A549 treated with GW870086 at 1 μM for 4 hours (cell line): Measurements from ENCODE around the gene CFL1. TPM values are rescaled to one million over a fixed set of nuclear protein-coding genes. Genes with fewer than 3 reads are reported as not detected.

Experiments
- total RNA-seq: library from RNA; stranded (reverse); fragments of 200-300 nt; extraction: Qiagen RNA extraction; gene quantifications from 5 replicates; pipeline ENCODE4 v1.2.3, GENCODE V29; 2022; ENCODE audit warnings: low read depth

Gene CFL1
- total RNA-seq = 1,820 to 2,323 TPM (median 2,200 TPM) in 5 replicates

DNA sequence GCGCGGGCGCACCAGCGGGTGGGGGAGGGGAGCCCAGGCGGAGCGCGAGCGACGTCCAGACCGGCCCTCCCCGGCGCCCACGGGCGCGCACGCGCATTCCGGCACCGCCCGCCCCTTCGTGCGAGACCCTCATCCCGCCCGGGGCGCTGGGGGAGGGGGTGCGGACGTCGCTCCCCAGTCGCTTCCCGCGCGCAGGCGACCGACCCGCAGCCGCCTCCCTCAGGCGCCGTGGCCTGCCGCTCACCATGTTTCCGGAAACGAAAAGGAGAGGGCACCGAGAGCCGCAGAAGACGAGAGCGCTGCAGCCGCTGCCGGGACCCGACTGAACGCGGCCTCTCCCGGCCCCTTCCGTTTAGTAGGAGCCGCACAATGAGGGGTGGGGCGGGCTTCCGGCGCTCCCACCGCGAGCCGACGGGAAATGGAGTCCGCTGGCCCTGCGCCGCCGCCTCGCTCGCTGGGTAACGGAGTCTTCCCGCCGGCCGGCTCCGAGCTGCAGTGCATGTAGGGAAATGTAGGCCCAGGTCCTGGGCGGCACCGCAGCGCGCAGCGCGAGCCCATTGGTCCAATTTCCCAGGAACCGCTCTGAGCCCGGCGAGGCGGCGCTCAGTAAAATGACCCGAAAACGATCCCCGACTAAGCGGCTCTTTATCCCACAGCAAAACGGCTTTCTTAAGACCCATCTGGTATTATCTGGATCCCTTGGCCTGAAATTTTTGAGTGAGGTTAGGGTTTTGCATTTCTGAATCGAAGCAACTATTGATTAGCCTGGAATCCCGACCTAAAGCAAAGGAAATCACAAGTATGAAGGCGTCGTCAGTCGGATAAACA lies at the start of gene CFL1:
CFL1 (minus strand) TSS at position 328 of the 828 bp plus-strand sequence; CDS start at position 247, 81 bp downstream.

DNA sequence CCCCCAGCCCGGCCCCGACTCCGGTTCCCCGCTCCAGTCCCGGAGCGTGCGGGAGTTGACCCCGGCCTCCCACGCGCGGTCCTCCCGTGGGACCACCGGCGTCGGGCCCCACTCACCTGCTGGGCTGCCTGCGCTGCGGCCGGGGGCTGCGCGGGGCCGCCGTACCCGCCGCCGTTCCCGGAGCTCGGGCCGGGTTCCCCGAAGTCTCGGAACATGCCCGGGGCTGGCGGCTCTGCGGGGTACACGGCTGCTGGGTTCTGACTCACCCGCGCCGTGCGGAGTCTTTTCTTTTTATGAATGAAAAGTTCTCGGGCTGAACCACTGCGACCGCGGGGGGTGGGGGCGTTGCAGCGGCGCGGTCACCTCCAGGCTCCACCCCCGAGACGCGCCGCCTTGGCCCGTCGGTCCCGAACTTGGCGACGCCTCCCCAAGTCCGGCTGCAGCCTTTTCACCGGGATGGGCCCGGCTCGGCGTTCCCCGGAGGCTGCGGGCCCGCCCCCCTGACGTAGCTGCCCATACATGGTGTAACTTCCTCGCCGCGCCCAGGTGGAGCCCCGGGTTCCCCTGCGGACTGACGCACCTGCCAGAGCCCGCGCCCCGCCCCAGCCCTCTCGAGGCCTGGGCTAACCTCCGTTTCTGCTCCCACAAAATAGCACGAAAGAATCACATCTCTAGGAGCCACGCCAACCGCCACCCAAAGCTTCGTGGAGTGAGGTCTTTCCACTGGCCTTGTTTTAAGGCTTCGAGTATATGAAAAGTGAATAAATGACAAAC lies 42.3 kb upstream of the CFL1 start, which contains the start of gene FOSL1:
FOSL1 (minus strand) TSS at position 264 of the 774 bp plus-strand sequence; CDS start at position 215, 49 bp downstream.

DNA sequence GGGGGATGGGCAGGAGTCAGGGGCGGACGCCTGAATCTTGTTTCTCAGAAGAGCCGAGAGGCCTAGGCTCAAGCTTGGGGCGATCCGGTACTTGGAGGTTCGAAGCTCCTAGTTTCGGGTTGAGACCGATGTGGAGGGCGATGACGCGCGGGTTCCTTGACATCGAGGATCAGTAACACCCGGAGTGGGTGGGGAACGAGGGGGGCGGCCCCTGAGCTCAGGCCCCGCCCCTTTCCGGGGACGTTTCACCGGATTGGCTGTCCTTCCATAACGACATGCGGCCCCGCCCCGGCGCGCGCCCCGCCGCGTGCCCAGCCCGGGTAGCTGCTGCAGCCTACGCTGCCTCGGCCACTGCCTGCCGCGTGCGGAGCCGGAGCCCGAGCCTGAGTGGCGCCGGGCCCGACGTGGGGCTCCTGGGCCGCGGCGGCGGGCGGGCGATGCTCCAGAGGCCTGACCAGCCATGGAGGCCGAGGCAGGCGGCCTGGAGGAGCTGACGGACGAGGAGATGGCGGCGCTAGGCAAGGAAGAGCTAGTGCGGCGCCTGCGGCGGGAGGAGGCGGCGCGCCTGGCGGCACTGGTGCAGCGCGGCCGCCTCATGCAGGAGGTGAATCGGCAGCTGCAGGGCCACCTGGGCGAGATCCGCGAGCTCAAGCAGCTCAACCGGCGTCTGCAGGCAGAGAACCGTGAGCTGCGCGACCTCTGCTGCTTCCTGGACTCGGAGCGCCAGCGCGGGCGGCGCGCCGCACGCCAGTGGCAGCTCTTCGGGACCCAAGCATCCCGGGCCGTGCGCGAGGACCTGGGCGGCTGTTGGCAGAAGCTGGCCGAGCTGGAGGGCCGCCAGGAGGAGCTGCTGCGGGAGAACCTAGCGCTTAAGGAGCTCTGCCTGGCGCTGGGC lies 32.6 kb upstream of the CFL1 start, which contains the start of gene CCDC85B:
CCDC85B (plus strand) TSS at position 350 of the 895 bp plus-strand sequence; CDS start at position 461, 111 bp downstream.

DNA sequence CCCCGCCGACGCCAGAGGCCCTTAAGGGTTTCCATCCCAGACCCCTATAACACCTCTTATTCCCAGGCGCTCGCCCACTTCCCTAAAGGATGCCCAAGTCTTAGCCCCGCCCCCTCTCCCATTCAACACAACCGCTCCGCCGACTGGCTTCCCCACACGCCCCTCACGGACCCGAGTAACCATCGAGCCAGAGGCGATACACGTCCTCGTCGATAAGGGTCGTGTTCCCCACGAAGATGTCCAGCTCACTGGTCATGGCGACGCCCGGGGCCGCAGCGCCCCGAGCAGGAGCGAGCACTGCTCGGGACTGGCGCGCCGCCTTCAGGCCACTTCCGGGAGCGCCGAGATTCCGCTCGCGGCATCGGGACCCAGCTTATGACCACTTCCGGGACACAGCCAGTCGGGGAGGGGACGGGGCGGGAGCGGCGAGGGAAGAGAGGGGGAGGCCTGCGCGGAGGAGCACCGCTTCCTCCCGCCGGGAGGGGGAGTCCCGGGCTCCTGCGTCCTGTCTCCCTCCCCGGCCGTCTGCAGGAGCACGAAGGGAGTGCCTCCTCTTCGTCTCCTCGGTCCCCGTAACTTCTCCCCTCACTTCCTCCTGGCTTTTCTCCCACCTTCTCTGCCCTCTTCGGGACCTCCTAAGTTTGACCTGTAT lies 30.3 kb upstream of the CFL1 start, which contains the start of gene FIBP:
FIBP (minus strand) TSS at position 309 of the 652 bp plus-strand sequence; CDS start at position 256, 53 bp downstream.

DNA sequence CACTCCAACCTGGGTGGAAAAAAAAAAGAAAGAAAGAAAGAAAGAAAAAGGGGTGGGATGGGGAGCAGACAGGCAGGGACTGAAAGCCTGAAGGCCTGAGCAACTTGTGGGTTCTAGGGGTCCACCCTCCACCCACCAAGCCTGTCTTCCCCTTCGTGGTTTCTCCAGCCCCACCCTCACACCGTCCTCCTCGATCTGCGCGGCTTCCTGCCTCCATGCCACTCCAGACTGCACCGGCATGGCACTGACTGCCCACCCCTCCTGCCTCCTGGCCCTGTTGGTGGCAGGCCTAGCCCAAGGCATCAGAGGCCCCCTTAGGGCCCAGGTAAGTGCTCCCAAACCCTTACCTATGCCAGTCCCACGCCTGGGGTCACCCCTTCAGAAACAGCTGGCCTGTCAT lies 21.6 kb upstream of the CFL1 start, which contains the start of gene CTSW:
CTSW (plus strand) TSS at position 221 of the 400 bp plus-strand sequence; CDS start at position 239, 18 bp downstream.

DNA sequence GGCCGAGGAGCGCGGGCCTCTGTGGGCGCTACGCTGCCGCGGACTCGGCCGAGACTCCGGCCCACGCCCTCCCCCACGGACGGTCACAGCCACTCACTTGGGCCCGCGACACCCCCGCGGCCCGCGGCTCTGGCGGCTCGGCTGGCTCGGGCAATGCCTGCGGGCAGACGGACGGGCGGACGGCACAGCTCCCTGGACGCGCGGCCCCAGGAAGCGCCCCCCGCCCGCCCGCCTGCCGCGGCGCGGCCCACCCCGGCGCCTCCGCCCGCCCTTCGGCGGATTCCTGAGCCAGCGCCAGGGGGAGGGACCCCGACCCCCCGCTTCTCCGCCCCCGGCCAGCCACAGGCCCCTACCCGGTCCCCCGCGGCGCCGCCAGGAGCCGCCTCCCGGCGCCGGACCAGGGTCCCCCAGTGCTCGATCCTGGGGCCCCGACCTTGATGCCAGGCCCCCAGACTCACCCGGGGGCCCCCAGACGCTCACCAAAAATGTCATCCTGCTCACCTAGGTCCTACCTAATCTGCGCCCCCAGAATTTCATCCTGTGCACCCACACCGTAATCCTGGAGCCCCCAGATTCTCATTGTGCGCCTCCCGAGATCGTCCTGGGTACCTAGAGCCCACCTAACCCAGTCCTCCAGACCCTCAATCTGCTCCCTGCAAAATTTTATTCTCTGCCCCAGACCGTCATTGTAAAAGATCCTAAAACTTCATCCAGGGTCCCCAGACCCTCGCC lies 14.8 kb upstream of the CFL1 start, which contains the start of gene EFEMP2:
EFEMP2 (minus strand) TSS at position 215 of the 732 bp plus-strand sequence. CDS start 446 bp downstream, outside the sequence.

DNA sequence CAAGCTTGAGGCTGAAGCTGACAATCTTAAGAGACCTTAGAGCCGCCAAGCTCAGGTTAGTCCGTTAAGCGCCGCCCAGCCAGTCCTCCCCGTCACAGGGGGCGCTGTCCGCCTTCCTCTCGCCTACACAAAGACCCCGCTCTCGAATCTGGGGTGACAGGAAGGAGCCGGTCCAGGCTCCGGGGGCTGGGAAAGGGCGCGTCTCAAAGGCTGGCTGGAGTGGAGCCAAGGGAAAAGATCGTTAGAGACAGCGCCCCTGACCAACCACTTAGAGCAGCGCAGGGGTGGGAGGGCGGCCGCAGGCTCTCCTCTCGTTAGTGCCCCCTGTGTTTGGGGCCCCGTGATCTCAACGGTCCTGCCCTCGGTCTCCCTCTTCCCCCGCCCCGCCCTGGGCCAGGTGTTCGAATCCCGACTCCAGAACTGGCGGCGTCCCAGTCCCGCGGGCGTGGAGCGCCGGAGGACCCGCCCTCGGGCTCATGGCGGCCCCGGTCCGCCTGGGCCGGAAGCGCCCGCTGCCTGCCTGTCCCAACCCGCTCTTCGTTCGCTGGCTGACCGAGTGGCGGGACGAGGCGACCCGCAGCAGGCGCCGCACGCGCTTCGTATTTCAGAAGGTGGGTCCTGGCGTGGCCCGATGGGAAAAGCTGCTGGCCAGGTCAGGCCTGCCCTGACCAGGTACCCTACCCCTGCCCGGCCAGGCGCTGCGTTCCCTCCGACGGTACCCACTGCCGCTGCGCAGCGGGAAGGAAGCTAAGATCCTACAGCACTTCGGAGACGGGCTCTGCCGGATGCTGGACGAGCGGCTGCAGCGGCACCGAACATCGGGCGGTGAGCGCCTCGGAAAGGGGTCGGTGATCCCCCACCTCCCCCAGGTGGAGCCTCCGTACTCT lies 2.5 kb upstream of the CFL1 start, which contains the start of gene MUS81:
MUS81 (plus strand) TSS at position 156 of the 887 bp plus-strand sequence; CDS start at position 477, 321 bp downstream.

DNA sequence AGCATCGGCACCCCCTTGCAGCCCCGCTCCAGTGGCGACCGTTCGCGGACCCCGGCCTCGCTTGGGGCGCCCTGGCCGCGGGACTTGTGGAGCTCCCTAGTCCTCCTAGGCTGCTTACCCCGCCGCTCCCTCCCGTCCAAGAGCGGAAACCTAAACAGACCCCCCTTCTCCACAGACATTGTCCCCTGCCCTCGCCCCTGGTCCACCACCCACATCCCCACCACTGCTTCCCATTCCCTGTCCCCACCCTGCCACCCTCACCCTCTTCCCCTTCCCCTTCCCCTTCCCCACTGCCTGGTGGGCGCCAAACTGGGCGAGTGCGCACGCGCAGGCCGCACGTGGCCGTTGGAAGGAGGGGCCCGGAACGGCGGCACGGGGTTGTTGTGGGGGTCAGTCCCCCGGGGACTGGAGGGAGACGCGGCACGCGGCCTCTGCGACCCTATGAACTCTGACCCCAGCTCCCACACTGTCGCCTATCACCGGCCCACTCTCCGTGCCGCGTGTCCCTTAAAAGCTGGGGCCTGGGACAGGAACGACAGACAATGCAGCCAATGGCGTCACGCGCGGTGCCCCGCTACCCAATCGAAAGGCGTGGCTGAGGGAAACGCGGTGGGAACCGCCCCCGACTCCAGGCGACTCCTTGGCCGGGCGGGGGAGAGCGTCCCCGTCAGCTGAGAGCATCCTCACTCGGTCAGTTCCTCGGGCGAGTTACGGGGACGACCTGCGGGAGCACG lies 24.5 kb downstream of the CFL1 start, which contains the start of gene SNX32:
SNX32 (plus strand) TSS at position 667 of the 734 bp plus-strand sequence. CDS start 103 bp downstream, outside the sequence.

Other genes with a start within 250 kb of the CFL1 start
- gene MAP3K11, start 244.0 kb downstream of the CFL1 start, total RNA-seq = 38.9 to 53.5 TPM (median 48.3 TPM) in 5 replicates
- 26.1 to 36.6 TPM (median 36.0 TPM) in 5 replicates for gene PCNX3, start 242.4 kb downstream of the CFL1 start, total RNA-seq
- 12.7 to 19.1 TPM (median 17.6 TPM) in 5 replicates for gene SIPA1, start 220.1 kb downstream of the CFL1 start, total RNA-seq
- 62.9 to 74.7 TPM (median 72.1 TPM) in 5 replicates for gene RELA, start 195.3 kb downstream of the CFL1 start, total RNA-seq
- 40.6 to 53.9 TPM (median 50.3 TPM) in 5 replicates for gene KAT5, start 145.9 kb downstream of the CFL1 start, total RNA-seq
- 39.2 to 49.6 TPM (median 47.9 TPM) in 5 replicates for gene RNASEH2C, start 137.4 kb downstream of the CFL1 start, total RNA-seq
- 8.5 to 12.1 TPM (median 10.7 TPM) in 5 replicates for gene AP5B1, start 77.2 kb downstream of the CFL1 start, total RNA-seq
- 0.05 to 0.09 TPM (median 0.08 TPM) in 3 of 5 replicates, not detected in the others for gene OVOL1, start 71.1 kb downstream of the CFL1 start, total RNA-seq
- 0.05 to 0.08 TPM (median 0.07 TPM) in 3 of 5 replicates, not detected in the others for gene SNX32, start 24.2 kb downstream of the CFL1 start, total RNA-seq
- gene MUS81, start 2.3 kb upstream of the CFL1 start, total RNA-seq = 20.1 to 33.6 TPM (median 29.6 TPM) in 5 replicates
- 0.64 to 1.2 TPM (median 1.1 TPM) in 5 replicates for gene EFEMP2, start 14.6 kb upstream of the CFL1 start, total RNA-seq
- 0.09 to 0.10 TPM in 2 of 5 replicates, not detected in the others for gene CTSW, start 21.7 kb upstream of the CFL1 start, total RNA-seq
- 73.7 to 85.9 TPM (median 84.2 TPM) in 5 replicates for gene FIBP, start 30.3 kb upstream of the CFL1 start, total RNA-seq
- gene CCDC85B, start 32.5 kb upstream of the CFL1 start, total RNA-seq = 30.0 to 43.4 TPM (median 41.9 TPM) in 5 replicates
- 125 to 190 TPM (median 143 TPM) in 5 replicates for gene FOSL1, start 42.2 kb upstream of the CFL1 start, total RNA-seq
- 32.7 to 44.7 TPM (median 43.0 TPM) in 5 replicates for gene C11orf68, start 60.9 kb upstream of the CFL1 start, total RNA-seq
- 183 to 254 TPM (median 197 TPM) in 5 replicates for gene DRAP1, start 61.2 kb upstream of the CFL1 start, total RNA-seq
- gene TSGA10IP, start 87.3 kb upstream of the CFL1 start, total RNA-seq = not detected in 5 replicates
- gene SART1, start 103.6 kb upstream of the CFL1 start, total RNA-seq = 47.0 to 61.7 TPM (median 60.4 TPM) in 5 replicates
- 37.7 to 47.7 TPM (median 40.1 TPM) in 5 replicates for gene EIF1AD, start 144.0 kb upstream of the CFL1 start, total RNA-seq
- 358 to 512 TPM (median 465 TPM) in 5 replicates for gene BANF1, start 144.3 kb upstream of the CFL1 start, total RNA-seq
- gene CST6, start 153.8 kb upstream of the CFL1 start, total RNA-seq = not detected in 5 replicates
- gene CATSPER1, start 168.3 kb upstream of the CFL1 start, total RNA-seq = 0.89 to 1.8 TPM (median 1.5 TPM) in 5 replicates
- not detected in 5 replicates for gene GAL3ST3, start 191.0 kb upstream of the CFL1 start, total RNA-seq
- 167 to 176 TPM (median 170 TPM) in 5 replicates for gene SF3B2, start 194.2 kb upstream of the CFL1 start, total RNA-seq
- 55.6 to 82.5 TPM (median 76.9 TPM) in 5 replicates for gene PACS1, start 212.1 kb upstream of the CFL1 start, total RNA-seq